Measurements from ENCODE around the gene GLT1D1.

GLT1D1 gene

GRCh38 chr12:128976120-128976738 lies 123.0 kb downstream of the GLT1D1 start:
- no peak for TF ChIP-seq CTCF (IDR thresholded peaks at IDR 0.05; ENCODE audit: low read depth, low read length, missing control alignments)
- H3K4me3 ChIP-seq (ENCODE audit: low read depth, low read length) = no peak overlapping the region
- no peak for DNase-seq (ENCODE audit: low read depth)

- no peak overlapping the region for H3K4me3 ChIP-seq (ENCODE audit: low read depth, low read length)
- no peak for DNase-seq (ENCODE audit: low read depth)
- TF ChIP-seq CTCF (IDR thresholded peaks at IDR 0.05; ENCODE audit: low read depth, low read length, missing control alignments) = no peak
These were observed 124.2 kb downstream of the GLT1D1 start for GRCh38 chr12:128977441-128977840.

- no peak for DNase-seq (ENCODE audit: low read depth)
- TF ChIP-seq CTCF (IDR thresholded peaks at IDR 0.05; ENCODE audit: low read depth, low read length, missing control alignments) = no peak
- H3K4me3 ChIP-seq (ENCODE audit: low read depth, low read length) = no peak overlapping the region
These were observed 124.8 kb downstream of the GLT1D1 start for GRCh38 chr12:128978067-128978466.

- no peak overlapping the region for H3K4me3 ChIP-seq (ENCODE audit: low read depth, low read length)
- no peak for DNase-seq (ENCODE audit: low read depth)
- no peak for TF ChIP-seq CTCF (IDR thresholded peaks at IDR 0.05; ENCODE audit: low read depth, low read length, missing control alignments)
These were observed 127.3 kb downstream of the GLT1D1 start for GRCh38 chr12:128980623-128981022.

- no peak overlapping the region for H3K4me3 ChIP-seq (ENCODE audit: low read depth, low read length)
- no peak for DNase-seq (ENCODE audit: low read depth)
- no peak for TF ChIP-seq CTCF (IDR thresholded peaks at IDR 0.05; ENCODE audit: low read depth, low read length, missing control alignments)
These were observed 128.8 kb downstream of the GLT1D1 start for GRCh38 chr12:128981971-128982533.

- TF ChIP-seq CTCF (IDR thresholded peaks at IDR 0.05; ENCODE audit: low read depth, low read length, missing control alignments) = no peak
- no peak overlapping the region for H3K4me3 ChIP-seq (ENCODE audit: low read depth, low read length)
- DNase-seq (ENCODE audit: low read depth) = no peak
These were observed 129.7 kb downstream of the GLT1D1 start for GRCh38 chr12:128982933-128983332.

GRCh38 chr12:128983371-128983770 lies 130.1 kb downstream of the GLT1D1 start:
- TF ChIP-seq CTCF (IDR thresholded peaks at IDR 0.05; ENCODE audit: low read depth, low read length, missing control alignments) = no peak
- no peak for DNase-seq (ENCODE audit: low read depth)
- H3K4me3 ChIP-seq (ENCODE audit: low read depth, low read length) = no peak overlapping the region
